ENCODE measurements around the gene NEK3. TPM values are rescaled to one million over a fixed set of nuclear protein-coding genes. Genes with fewer than 3 reads are reported as not detected.

Gene NEK3
- total RNA-seq, 2 donors from 2014 or later, result 12.9 to 36.8 TPM

DNA sequence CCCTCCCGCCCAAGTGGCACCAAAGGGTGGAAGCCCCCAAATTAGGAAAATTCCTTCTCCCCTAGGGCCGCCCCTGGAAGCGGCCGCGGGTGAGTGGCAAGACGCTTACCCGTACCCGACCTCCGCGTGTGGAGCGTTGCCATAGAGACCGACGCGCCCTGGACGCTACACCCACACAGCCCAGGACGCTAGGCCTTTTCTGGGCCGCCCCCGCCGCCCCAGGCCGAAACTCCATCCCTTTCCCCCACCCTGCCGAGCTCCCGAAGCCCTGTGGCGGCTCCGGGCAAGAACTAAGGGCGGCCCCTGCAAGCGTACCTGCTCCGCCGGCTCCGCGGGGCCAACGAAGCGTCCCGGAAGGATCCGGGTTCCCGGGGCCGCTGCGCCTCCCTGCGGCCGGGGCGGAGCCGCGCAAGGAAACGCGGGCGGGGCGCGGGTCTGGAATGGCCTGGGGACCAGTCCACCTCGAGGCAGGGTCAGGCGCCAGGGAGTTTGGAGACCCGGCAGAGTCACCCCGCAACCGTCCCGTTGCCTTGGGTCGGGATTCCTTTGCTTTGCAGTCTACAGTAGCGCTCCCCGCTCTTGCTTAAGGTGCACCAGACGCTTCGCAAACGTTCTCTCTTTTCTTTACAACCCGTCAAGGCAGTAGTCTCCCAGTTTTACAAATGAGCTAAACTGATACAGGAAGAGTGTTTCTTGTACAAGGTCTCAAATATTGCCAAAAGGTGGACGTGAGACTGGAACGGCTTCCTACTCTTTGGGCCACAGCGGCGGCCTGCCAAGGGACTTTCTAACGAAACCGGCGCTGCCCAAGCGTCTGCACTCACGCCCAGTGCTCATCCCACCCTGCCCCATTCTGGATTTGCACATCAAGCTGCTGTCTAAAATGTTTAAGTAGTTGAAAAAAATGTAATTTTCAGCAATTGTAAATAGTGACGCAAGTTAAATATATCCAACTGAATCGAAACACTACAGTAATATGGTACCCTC lies 30.4 kb downstream of the NEK3 start, which contains the start of gene NEK5:
TSS of gene NEK5 (minus strand) at position 360 of the 987 bp plus-strand sequence. CDS start 1,591 bp downstream, outside the sequence.
- H3K27ac ChIP-seq, result peak within 1 kb of the TSS; percentile 18 to 40
- TF ChIP-seq CTCF (IDR thresholded peaks at IDR 0.05) (peak; percentile 53 to 77 (median 73)), POLR2A (IDR thresholded peaks at IDR 0.05) (no peak), POLR2AphosphoS5 (IDR thresholded peaks at IDR 0.05) (peak; percentile 36)
- H3K27me3 ChIP-seq (replicated peaks; ENCODE audit: insufficient read depth), result no peaks in the 10 kb centered on the region
- DNase-seq (ENCODE audit: low spot score), result peak; percentile 62
- intact Hi-C loops (cut with DNase I), result loop anchor here (5.0 to 10.0 kb wide), 4 partner anchors 132 to 1004 kb away; no protein-coding TSS in a partner anchor
- H3K36me3 ChIP-seq, result no peaks in the 10 kb centered on the region
- no peaks in the 10 kb centered on the region for H3K9me3 ChIP-seq
- no peaks in the 10 kb centered on the region for H3K4me1 ChIP-seq (replicated peaks)
- 12% methylated on average over 55 of the region's 71 CpGs for WGBS
- peak within 1 kb of the TSS; percentile 50 to 60 for H3K4me3 ChIP-seq

- TF ChIP-seq POLR2A (IDR thresholded peaks at IDR 0.05) (no peak), POLR2AphosphoS5 (IDR thresholded peaks at IDR 0.05) (peak; percentile 67), CTCF (IDR thresholded peaks at IDR 0.05) (peak; percentile 76 to 83 (median 82))
- Histone ChIP-seq H3K4me1 (replicated peaks) (no peaks in the 10 kb centered on the region), H3K4me3 (peak overlapping the region; percentile 50 to 60), H3K27ac (peak overlapping the region; percentile 18 to 40), H3K36me3 (no peaks in the 10 kb centered on the region), H3K9me3 (no peaks in the 10 kb centered on the region), H3K27me3 (replicated peaks; ENCODE audit: insufficient read depth) (no peaks in the 10 kb centered on the region)
- intact Hi-C loops (cut with DNase I), result loop anchor here (5.0 to 10.0 kb wide), 4 partner anchors 131 to 1003 kb away; no protein-coding TSS in a partner anchor
- whole genome bisulfite sequencing, result under 1% methylated on average over 33 of the region's 33 CpGs
- DNase-seq (ENCODE audit: low spot score), result peak; percentile 67
Observed at GRCh38 chr13:52127783-52128702, 31.4 kb downstream of the NEK3 start.

DNA sequence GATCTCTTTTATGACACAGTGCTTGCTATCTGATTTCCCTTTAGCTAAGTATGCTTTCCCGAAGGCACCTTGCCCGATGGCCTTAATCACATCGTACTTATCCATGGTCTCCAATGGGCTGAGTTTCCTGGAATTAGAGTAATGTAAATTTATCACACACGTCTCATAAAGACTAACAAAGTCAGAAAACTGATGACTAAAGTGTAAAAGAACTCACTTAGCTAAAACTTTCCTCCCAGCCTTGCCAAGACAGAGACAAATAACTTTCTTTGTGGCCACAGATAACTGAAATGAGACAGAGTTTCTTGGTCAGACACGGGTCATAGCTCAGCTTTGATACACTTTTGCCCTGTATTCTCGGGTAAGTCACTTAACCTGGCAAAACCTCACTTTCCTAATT lies 32.0 kb downstream of the NEK3 start:
- H3K4me3 ChIP-seq, result no peak overlapping the region
- no peaks in the 10 kb centered on the region for H3K4me1 ChIP-seq (replicated peaks)
- WGBS, result 36% methylated on average over 6 of the region's 6 CpGs
- no peak overlapping the region for H3K27ac ChIP-seq
- H3K36me3 ChIP-seq, result no peaks in the 10 kb centered on the region
- no peak for DNase-seq (ENCODE audit: low spot score)
- intact Hi-C loops (cut with DNase I), result loop anchor here (5.0 to 10.0 kb wide), 4 partner anchors 130 to 1003 kb away; no protein-coding TSS in a partner anchor
- no peaks in the 10 kb centered on the region for H3K27me3 ChIP-seq (replicated peaks; ENCODE audit: insufficient read depth)
- H3K9me3 ChIP-seq, result no peaks in the 10 kb centered on the region
- no peak for TF ChIP-seq POLR2A (IDR thresholded peaks at IDR 0.05)
- no peak for TF ChIP-seq CTCF (IDR thresholded peaks at IDR 0.05)
- TF ChIP-seq POLR2AphosphoS5 (IDR thresholded peaks at IDR 0.05), result no peak

GRCh38 chr13:52125547-52125946 lies 33.9 kb downstream of the NEK3 start:
- 98% methylated on average over 3 of the region's 3 CpGs for WGBS
- Histone ChIP-seq H3K4me1 (replicated peaks) (no peaks in the 10 kb centered on the region), H3K9me3 (no peaks in the 10 kb centered on the region), H3K27me3 (replicated peaks; ENCODE audit: insufficient read depth) (no peaks in the 10 kb centered on the region), H3K27ac (no peak overlapping the region), H3K36me3 (no peaks in the 10 kb centered on the region), H3K4me3 (no peak overlapping the region)
- intact Hi-C loops (cut with DNase I), result loop anchor here (5.0 to 10.0 kb wide), 4 partner anchors 128 to 1001 kb away; no protein-coding TSS in a partner anchor
- TF ChIP-seq POLR2A (IDR thresholded peaks at IDR 0.05), result no peak
- TF ChIP-seq POLR2AphosphoS5 (IDR thresholded peaks at IDR 0.05), result no peak
- TF ChIP-seq CTCF (IDR thresholded peaks at IDR 0.05), result no peak
- no peak for DNase-seq (ENCODE audit: low spot score)
